ENCODE results near the gene TPSG1.
"Not testable (repeated sequence)": the region's sequence is repeated elsewhere in the genome, so short reads cannot be mapped to it uniquely, and the experiment has no call there.

DNA sequence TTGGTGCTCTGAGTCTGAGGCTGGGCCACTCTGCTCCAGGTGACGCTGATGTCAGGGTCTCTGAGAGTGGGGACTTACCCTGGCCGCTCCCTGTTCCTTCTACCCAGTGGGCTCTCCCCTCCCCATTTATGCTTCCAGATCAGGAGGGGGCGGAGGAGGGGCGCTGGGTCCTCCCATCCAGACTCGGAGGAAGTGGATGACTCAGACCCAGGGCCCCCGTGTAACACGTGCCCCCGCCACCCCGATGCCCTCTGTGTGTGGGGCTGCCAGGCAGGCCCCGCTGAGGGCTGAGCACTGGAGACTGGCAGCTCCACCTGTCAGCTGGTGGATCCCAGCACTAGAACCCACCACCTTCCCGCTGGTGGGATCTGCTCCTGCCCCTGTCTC, 5.0 kb upstream of the TPSG1 start, which contains the start of gene TPSB2:
- TF ChIP-seq, protein P1, sequence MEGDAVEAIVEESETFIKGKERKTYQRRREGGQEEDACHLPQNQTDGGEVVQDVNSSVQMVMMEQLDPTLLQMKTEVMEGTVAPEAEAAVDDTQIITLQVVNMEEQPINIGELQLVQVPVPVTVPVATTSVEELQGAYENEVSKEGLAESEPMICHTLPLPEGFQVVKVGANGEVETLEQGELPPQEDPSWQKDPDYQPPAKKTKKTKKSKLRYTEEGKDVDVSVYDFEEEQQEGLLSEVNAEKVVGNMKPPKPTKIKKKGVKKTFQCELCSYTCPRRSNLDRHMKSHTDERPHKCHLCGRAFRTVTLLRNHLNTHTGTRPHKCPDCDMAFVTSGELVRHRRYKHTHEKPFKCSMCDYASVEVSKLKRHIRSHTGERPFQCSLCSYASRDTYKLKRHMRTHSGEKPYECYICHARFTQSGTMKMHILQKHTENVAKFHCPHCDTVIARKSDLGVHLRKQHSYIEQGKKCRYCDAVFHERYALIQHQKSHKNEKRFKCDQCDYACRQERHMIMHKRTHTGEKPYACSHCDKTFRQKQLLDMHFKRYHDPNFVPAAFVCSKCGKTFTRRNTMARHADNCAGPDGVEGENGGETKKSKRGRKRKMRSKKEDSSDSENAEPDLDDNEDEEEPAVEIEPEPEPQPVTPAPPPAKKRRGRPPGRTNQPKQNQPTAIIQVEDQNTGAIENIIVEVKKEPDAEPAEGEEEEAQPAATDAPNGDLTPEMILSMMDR (IDR thresholded peaks at IDR 0.05; ENCODE audit: insufficient read depth, low read length): not testable (repeated sequence)
- TF ChIP-seq GABPA (IDR thresholded peaks at IDR 0.05; ENCODE audit: low read depth): not testable (repeated sequence)

All from HL-60 (cell line).